ENCODE data around the gene HSPB2. TPM values are rescaled to one million over a fixed set of nuclear protein-coding genes. Genes with fewer than 3 reads are reported as not detected.
A peak's percentile ranks its signal among the peaks of the same experiment; 100 is the strongest.

The HSPB2 gene
- total RNA-seq, 1 experiment from 2014 or later = 0.33 TPM

GRCh38 chr11:111913997-111914396 lies 1.5 kb downstream of the HSPB2 start:
- no peak for DNase-seq (ENCODE audit: low spot score)
- H3K4me1 Mint-ChIP-seq = peaks cover 58% of the 10 kb centered on the region
- TF ChIP-seq TCF7 (CRISPR knock-in tag; IDR thresholded peaks at IDR 0.05; ENCODE audit: low read depth) = no peak
- no peak for TF ChIP-seq FOXP1 (CRISPR knock-in tag; IDR thresholded peaks at IDR 0.05; ENCODE audit: borderline replicate concordance)
- TF ChIP-seq ATF2 (CRISPR knock-in tag; IDR thresholded peaks at IDR 0.05; ENCODE audit: borderline replicate concordance, low read depth) = no peak
- no peak for TF ChIP-seq SP1 (CRISPR knock-in tag; conservative IDR thresholded peaks at IDR 0.05)
- TF ChIP-seq IRF2 (CRISPR knock-in tag; IDR thresholded peaks at IDR 0.05; ENCODE audit: borderline replicate concordance, low read depth) = no peak
- no peak for TF ChIP-seq ZNF317 (CRISPR knock-in tag; IDR thresholded peaks at IDR 0.05; ENCODE audit: borderline replicate concordance, low read depth)
- no peak for TF ChIP-seq RELA (CRISPR knock-in tag; IDR thresholded peaks at IDR 0.05; ENCODE audit: borderline replicate concordance)
- TF ChIP-seq HMGA2 (CRISPR knock-in tag; IDR thresholded peaks at IDR 0.05) = no peak
- TF ChIP-seq FOXP4 (CRISPR knock-in tag; IDR thresholded peaks at IDR 0.05) = no peak
- H3K4me3 Mint-ChIP-seq = no peak overlapping the region
- CTCF ChIA-PET = interaction anchor here (0.9 to 1.4 kb wide), 3 partner anchors 43 to 69 kb away, joined by 3 read pairs; partner anchors contain the start of gene ALG9
- H3K9me3 Mint-ChIP-seq = no peaks in the 10 kb centered on the region
- H3K27ac Mint-ChIP-seq = no peak overlapping the region
- POLR2A ChIA-PET = no interaction called here
- no peak for ATAC-seq
- H3K27me3 Mint-ChIP-seq (ENCODE audit: low read depth) = no peaks in the 10 kb centered on the region; the same call in 1 of the 2 replicates
- no peaks in the 10 kb centered on the region; the same call in 1 of the 2 replicates for H3K36me3 Mint-ChIP-seq

GRCh38 chr11:111916768-111917167 lies 4.2 kb downstream of the HSPB2 start:
- H3K4me3 Mint-ChIP-seq = no peak overlapping the region
- peaks cover 44% of the 10 kb centered on the region for H3K4me1 Mint-ChIP-seq
- no peaks in the 10 kb centered on the region; the same call in 1 of the 2 replicates for H3K27me3 Mint-ChIP-seq (ENCODE audit: low read depth)
- TF ChIP-seq PRRX2 (CRISPR knock-in tag; IDR thresholded peaks at IDR 0.05) = no peak
- TF ChIP-seq SMAD3 (CRISPR knock-in tag; IDR thresholded peaks at IDR 0.05; ENCODE audit: borderline replicate concordance) = no peak
- no peak for TF ChIP-seq NR3C1 (CRISPR knock-in tag; conservative IDR thresholded peaks at IDR 0.05; ENCODE audit: low read depth)
- no peak for TF ChIP-seq ATF3 (CRISPR knock-in tag; conservative IDR thresholded peaks at IDR 0.05)
- no peak for TF ChIP-seq ZNF532 (CRISPR knock-in tag; IDR thresholded peaks at IDR 0.05; ENCODE audit: borderline replicate concordance)
- no peak for TF ChIP-seq IRF2 (CRISPR knock-in tag; IDR thresholded peaks at IDR 0.05; ENCODE audit: borderline replicate concordance, low read depth)
- no peak for TF ChIP-seq ETV6 (CRISPR knock-in tag; IDR thresholded peaks at IDR 0.05)
- no peak for TF ChIP-seq ZNF423 (CRISPR knock-in tag; IDR thresholded peaks at IDR 0.05)
- no peak for TF ChIP-seq USF2 (CRISPR knock-in tag; IDR thresholded peaks at IDR 0.05)
- no peak for TF ChIP-seq NFE2L1 (CRISPR knock-in tag; IDR thresholded peaks at IDR 0.05)
- no peak for TF ChIP-seq ZNF232 (CRISPR knock-in tag; IDR thresholded peaks at IDR 0.05)
- no peak for TF ChIP-seq JAZF1 (CRISPR knock-in tag; IDR thresholded peaks at IDR 0.05)
- TF ChIP-seq ARID4B (CRISPR knock-in tag; IDR thresholded peaks at IDR 0.05; ENCODE audit: borderline replicate concordance) = no peak
- no peak for TF ChIP-seq ZMAT4 (CRISPR knock-in tag; IDR thresholded peaks at IDR 0.05)

More at GRCh38 chr11:111916768-111917167, 4.2 kb downstream of the HSPB2 start:
- POLR2A ChIA-PET = no interaction called here
- no peaks in the 10 kb centered on the region for H3K9me3 Mint-ChIP-seq
- CTCF ChIA-PET = interaction anchor here (1.4 kb wide), 1 partner anchor 46 kb away, joined by 3 read pairs; no protein-coding TSS in a partner anchor
- peak overlapping the region; percentile 10; the same call in 1 of the 2 replicates for H3K27ac Mint-ChIP-seq
- ATAC-seq (no peak), DNase-seq (ENCODE audit: low spot score) (no peak)
- H3K36me3 Mint-ChIP-seq = no peaks in the 10 kb centered on the region; the same call in 1 of the 2 replicates

All from WTC11 (cell line).